GM12891 (cell line): ENCODE results near the gene FLNC.
A peak's percentile ranks its signal among the peaks of the same experiment; 100 is the strongest.

Experiments
- DNase-seq: peaks from one replicate; pipeline ENCODE4 v3.0.0; 2011; ENCODE audit warnings: low spot score; ENCODE audit not compliant: insufficient read length
- FAIRE-seq: peaks from 2 replicates; lab custom pipeline; 2011; peaks lifted over from hg19 to GRCh38; lab: Jason Lieb, UNC
- PAX5 ChIP-seq: IDR thresholded peaks from 2 replicates; pipeline ENCODE4 v1.6.1; 2011; ENCODE audit warnings: low read length, moderate library complexity, mild to moderate bottlenecking; ENCODE audit not compliant: insufficient read depth, severe bottlenecking
- POLR2A ChIP-seq: IDR thresholded peaks from 2 replicates; pipeline ENCODE4 v1.6.1; 2011; ENCODE audit warnings: low read depth, low read length, control low read depth
- POLR2AphosphoS5 ChIP-seq: IDR thresholded peaks from 2 replicates; pipeline ENCODE4 v1.6.1; 2011; ENCODE audit warnings: low read depth, low read length, control low read depth
- POU2F2 ChIP-seq: IDR thresholded peaks from 2 replicates; pipeline ENCODE4 v1.6.1; 2011; ENCODE audit warnings: low read depth, mild to moderate bottlenecking, control low read depth, low read length, moderate library complexity
- SPI1 ChIP-seq: IDR thresholded peaks from 2 replicates; pipeline ENCODE4 v1.6.1; 2011; ENCODE audit warnings: low read depth, low read length, control low read depth
- TAF1 ChIP-seq: IDR thresholded peaks from 2 replicates; pipeline ENCODE4 v1.6.1; 2011; ENCODE audit warnings: low read depth, low read length, control low read depth

Gene FLNC

GRCh38 chr7:128869138-128869943, 39.1 kb downstream of the FLNC start:
- peak; percentile 91 for FAIRE-seq
- peak; percentile 74 for DNase-seq
- no peak for TF ChIP-seq POLR2A
- TF ChIP-seq TAF1 = no peak
- no peak for TF ChIP-seq POLR2AphosphoS5
- TF ChIP-seq SPI1 = no peak
- no peak for TF ChIP-seq PAX5

GRCh38 chr7:128869944-128870285, 39.7 kb downstream of the FLNC start:
- FAIRE-seq = no peak
- no peak for DNase-seq
- TF ChIP-seq SPI1 = no peak
- no peak for TF ChIP-seq POU2F2
- no peak for TF ChIP-seq PAX5
- no peak for TF ChIP-seq POLR2A
- TF ChIP-seq TAF1 = no peak
- TF ChIP-seq POLR2AphosphoS5 = no peak

GRCh38 chr7:128871050-128871449, 40.8 kb downstream of the FLNC start:
- no peak for FAIRE-seq

GRCh38 chr7:128872394-128872824, 42.2 kb downstream of the FLNC start:
- TF ChIP-seq PAX5 (no peak), POU2F2 (no peak), SPI1 (no peak), POLR2AphosphoS5 (no peak), TAF1 (no peak), POLR2A (no peak)
- DNase-seq (no peak), FAIRE-seq (no peak)

More at GRCh38 chr7:128871050-128871449, 40.8 kb downstream of the FLNC start:
- DNase-seq = no peak
- TF ChIP-seq PAX5 (no peak), POLR2AphosphoS5 (no peak), POLR2A (no peak), TAF1 (no peak), POU2F2 (no peak), SPI1 (no peak)

GRCh38 chr7:128873234-128873633, 43.0 kb downstream of the FLNC start:
- DNase-seq (no peak), FAIRE-seq (no peak)
- TF ChIP-seq POLR2AphosphoS5 (no peak), POU2F2 (no peak), POLR2A (no peak), TAF1 (no peak), PAX5 (no peak), SPI1 (no peak)

- no peak for TF ChIP-seq POU2F2
- TF ChIP-seq TAF1 = no peak
- no peak for TF ChIP-seq SPI1
- no peak for TF ChIP-seq PAX5
- TF ChIP-seq POLR2A = no peak
- no peak for TF ChIP-seq POLR2AphosphoS5
- no peak for DNase-seq
- no peak for FAIRE-seq
Measured at GRCh38 chr7:128874140-128875031, 44.2 kb downstream of the FLNC start.

- TF ChIP-seq TAF1 = no peak
- no peak for FAIRE-seq
- DNase-seq = no peak
Measured at GRCh38 chr7:128875523-128875948, 45.3 kb downstream of the FLNC start.

- FAIRE-seq (no peak), DNase-seq (no peak)
- TF ChIP-seq PAX5 (no peak), TAF1 (no peak)
Measured at GRCh38 chr7:128876127-128876526, 45.9 kb downstream of the FLNC start.

GRCh38 chr7:128876586-128876977, 46.4 kb downstream of the FLNC start:
- DNase-seq (no peak), FAIRE-seq (no peak)
- TF ChIP-seq POU2F2 (no peak), TAF1 (no peak), POLR2A (no peak), SPI1 (no peak), PAX5 (no peak), POLR2AphosphoS5 (no peak)
